GM12878 (cell line): ENCODE measurements around the gene DPP4. TPM values are rescaled to one million over a fixed set of nuclear protein-coding genes. Genes with fewer than 3 reads are reported as not detected.

Source experiments
- ATAC-seq: fragments of 200-7000 bp; cut with Tn5 transposase; 3 replicates; pipeline ENCODE4 v1.9.1; 2020; ENCODE audit warnings: mild to moderate bottlenecking, moderate library complexity
- BruUV-seq: library from RNA; stranded (reverse); fragments of 400-500 nt; replicated peaks from 2 replicates; lab custom pipeline; 2021; lab: Mats Ljungman, UMichigan
- CTCF ChIA-PET: fragments of 300-600 bp; sonication (Branson Sonifier 250); formaldehyde crosslinking; extraction: SDS; loops from one replicate; lab custom pipeline; 2021; ENCODE audit warnings: inconsistent platforms; lab: Yijun Ruan, JAX
- POLR2A ChIA-PET: fragments of 350-600 bp; formaldehyde crosslinking; extraction: SDS; loops from one replicate; lab custom pipeline; 2021; ENCODE audit warnings: inconsistent platforms; lab: Charles Lee
- RAD21 ChIA-PET: fragments of 300-600 bp; sonication (Branson Sonifier 250); formaldehyde crosslinking; loops from one replicate; lab custom pipeline; 2023; ENCODE audit warnings: antibody characterized with exemption; ENCODE audit not compliant: unreplicated experiment; lab: Charles Lee
- SMC1A ChIA-PET: fragments of 300-600 bp; sonication (Branson Sonifier 250); formaldehyde crosslinking; loops from one replicate; lab custom pipeline; 2023; ENCODE audit not compliant: unreplicated experiment, uncharacterized antibody; lab: Charles Lee
- DNase-seq: peaks from one replicate; pipeline ENCODE4 v3.0.0-alpha.2; 2011; ENCODE audit warnings: low read depth, low spot score
- FAIRE-seq: peaks from 3 replicates; lab custom pipeline; 2011; peaks lifted over from hg19 to GRCh38; lab: Jason Lieb, UNC
- H2AFZ ChIP-seq: 2 replicates; pipeline ENCODE4 v1.6.0; 2011; ENCODE audit warnings: low read depth, low read length, control low read depth; ENCODE audit not compliant: control insufficient read depth
- H3K27ac ChIP-seq: 2 replicates; pipeline ENCODE4 v1.5.1; 2011; ENCODE audit warnings: control low read depth; ENCODE audit not compliant: control insufficient read depth, insufficient read depth
- H3K27me3 ChIP-seq, 2 experiments: replicated peaks in 1 of 2; 2 replicates each; pipeline versions ENCODE4 v1.6.0 to v1.6.1; 2011; ENCODE audit warnings: low read length in 1 of 2; ENCODE audit not compliant: control insufficient read depth in 2 of 2, insufficient read depth in 2 of 2
- H3K36me3 ChIP-seq, 2 experiments: 2 replicates each; pipeline ENCODE4 v1.5.1; 2011; ENCODE audit warnings: low read length in 1 of 2; ENCODE audit not compliant: control insufficient read depth in 2 of 2, insufficient read depth in 2 of 2
- H3K4me1 ChIP-seq: 2 replicates; pipeline ENCODE4 v1.6.1; 2011; ENCODE audit warnings: mild to moderate bottlenecking, low read length, moderate library complexity, mixed read lengths; ENCODE audit not compliant: control insufficient read depth, insufficient read depth
- H3K4me2 ChIP-seq: 2 replicates; pipeline ENCODE4 v1.6.0; 2011; ENCODE audit warnings: control low read depth; ENCODE audit not compliant: control insufficient read depth, insufficient read depth
- H3K4me3 ChIP-seq: fragments of 200-600 bp; sonication (generic); 2 replicates; pipeline ENCODE4 v1.5.1; 2016
- H3K79me2 ChIP-seq: 2 replicates; pipeline ENCODE4 v1.6.0; 2011; ENCODE audit warnings: low read length; ENCODE audit not compliant: control insufficient read depth, insufficient read depth
- H3K9ac ChIP-seq: 2 replicates; pipeline ENCODE4 v1.8.0; 2011; ENCODE audit warnings: low read length, control low read depth, mixed read lengths; ENCODE audit not compliant: control insufficient read depth, insufficient read depth
- H3K9me3 ChIP-seq: replicated peaks from 3 replicates; pipeline ENCODE4 v1.5.1; 2011; ENCODE audit warnings: mild to moderate bottlenecking, low read length; ENCODE audit not compliant: control insufficient read depth, insufficient read depth
- H4K20me1 ChIP-seq: 2 replicates; pipeline ENCODE4 v1.6.0; 2011; ENCODE audit not compliant: control insufficient read depth, insufficient read depth
- SREBF1 ChIP-seq: IDR thresholded peaks from 2 replicates; pipeline ENCODE4 v1.6.1; 2012; ENCODE audit warnings: mild to moderate bottlenecking, low read length
- in situ Hi-C: fragments of 300-500 bp; cut with MboI; formaldehyde crosslinking; loops from 9 replicates; pipeline ENCODE4 v1.14.3; 2018; ENCODE audit warnings: mixed read lengths
- intact Hi-C: fragments of 100-400 bp; cut with micrococcal nuclease; formaldehyde crosslinking; loops from one replicate; pipeline ENCODE4 v1.14.2; 2022; ENCODE audit not compliant: unreplicated experiment
- polyA plus RNA-seq, 11 experiments: library from polyadenylated mRNA; depleted of rRNA in 4 of 11; unstranded in 6 of 11; stranded (reverse) in 5 of 11; fragments of >200 nt; fragmentation: Nextera tagmentation in 4 of 11; fragmentation: Illumina TruSeq in 1 of 11; extraction: Ambion mirVana in 4 of 11; extraction: Trizol in 1 of 11; gene quantifications; 1 replicate in 1 of 11; 2 replicates in 10 of 11; pipeline versions ENCODE4 v1.2.1 to v1.2.3, GENCODE V29; 2011 to 2016; ENCODE audit warnings: inconsistent platforms in 2 of 11, missing spikeins in 2 of 11, low read depth in 1 of 11
- total RNA-seq, 4 experiments: library from RNA; depleted of rRNA in 3 of 4; stranded (reverse); fragments of >200 nt in 3 of 4; fragmentation: Illumina TruSeq in 1 of 4; extraction: Trizol in 1 of 4; gene quantifications; 2 replicates each; pipeline versions ENCODE4 v1.2.1 to v1.2.3, GENCODE V29; 2013 to 2021
- TF ChIP-seq, protein P1 (sequence below): IDR thresholded peaks from 2 replicates; pipeline ENCODE4 v1.6.1; 2011; ENCODE audit warnings: borderline replicate concordance, low read depth, mild to moderate bottlenecking, moderate library complexity, mixed read lengths, low read length; ENCODE audit not compliant: insufficient read depth; ENCODE audit errors: extremely low read length

Gene DPP4
- total and polyA plus RNA-seq, 10 of the 15 experiments (the other 5 are each of a cell fraction or from before 2014, with no cell fraction given) = 4.1 to 11.4 (median 9.3) TPM

DNA sequence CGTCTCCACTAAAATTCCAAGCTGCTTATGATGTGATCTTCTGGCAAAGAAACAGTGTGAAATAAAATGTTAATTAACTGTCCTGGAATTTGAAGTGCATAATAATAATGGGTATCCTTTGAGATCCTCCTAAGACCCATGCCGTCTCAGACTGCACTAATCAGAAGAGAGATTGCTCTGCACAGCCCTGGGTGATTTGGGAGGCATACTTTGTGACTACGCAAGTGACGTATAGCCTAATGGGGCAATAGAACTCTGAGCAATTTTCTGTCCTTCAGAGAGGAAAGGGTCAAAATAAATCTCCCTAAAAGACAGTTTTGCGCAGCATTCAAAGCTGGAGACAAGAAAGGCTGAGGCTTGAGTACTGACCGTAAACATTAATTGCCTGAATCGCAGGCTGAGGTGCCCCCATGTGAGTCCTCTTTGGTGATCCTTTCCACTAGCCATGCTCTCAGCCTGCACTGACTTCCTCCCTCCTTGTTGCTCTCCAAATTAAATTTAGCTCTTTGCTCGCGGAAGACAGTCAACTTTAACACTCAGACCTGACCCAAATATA is 76.0 kb downstream of the DPP4 start (continued):
- no peak for TF ChIP-seq SREBF1

- Histone ChIP-seq H2AFZ (no peak overlapping the region), H3K9ac (no peak overlapping the region), H3K27ac (no peak overlapping the region), H3K4me2 (no peak overlapping the region), H3K36me3 (peaks cover 0 to 1% of the 10 kb centered on the region in 2 experiments; a peak in 2 of 4 replicates), H3K79me2 (no peaks in the 10 kb centered on the region), H4K20me1 (no peaks in the 10 kb centered on the region), H3K4me3 (no peak overlapping the region), H3K4me1 (peaks cover 7% of the 10 kb centered on the region), H3K9me3 (no peaks in the 10 kb centered on the region), H3K27me3 (no peaks in the 10 kb centered on the region)
- DNase-seq (no peak), FAIRE-seq (no peak), ATAC-seq (no peak)
- TF ChIP-seq, protein P1, sequence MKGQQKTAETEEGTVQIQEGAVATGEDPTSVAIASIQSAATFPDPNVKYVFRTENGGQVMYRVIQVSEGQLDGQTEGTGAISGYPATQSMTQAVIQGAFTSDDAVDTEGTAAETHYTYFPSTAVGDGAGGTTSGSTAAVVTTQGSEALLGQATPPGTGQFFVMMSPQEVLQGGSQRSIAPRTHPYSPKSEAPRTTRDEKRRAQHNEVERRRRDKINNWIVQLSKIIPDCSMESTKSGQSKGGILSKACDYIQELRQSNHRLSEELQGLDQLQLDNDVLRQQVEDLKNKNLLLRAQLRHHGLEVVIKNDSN = no peak
- RAD21 ChIA-PET = interaction anchor here (1.3 kb wide), 1 partner anchor 9 kb away, joined by 3 read pairs; no protein-coding TSS in a partner anchor
- no TSS peak for BruUV-seq
- SMC1A ChIA-PET = interaction anchor here (0.9 to 2.6 kb wide), 8 partner anchors 15 to 130 kb away, joined by 3 to 8 read pairs (median 4); no protein-coding TSS in a partner anchor
- POLR2A ChIA-PET = no interaction called here
- intact Hi-C loops = no loop called here
- CTCF ChIA-PET = interaction anchor here (0.9 to 2.4 kb wide), 6 partner anchors 9 to 160 kb away, joined by 3 to 15 read pairs (median 4); no protein-coding TSS in a partner anchor
- in situ Hi-C loops = no loop called here
Measured at GRCh38 chr2:161995553-161996016, 78.4 kb downstream of the DPP4 start.
